Activated effector memory CD4-positive, alpha-beta T cell treated with anti-CD3 and anti-CD28 coated beads, Interleukin-2, amount 50 U/mL, for 16 hours (primary cell): ENCODE results near the gene MAN2C1.
A peak's percentile ranks its signal among the peaks of the same experiment; 100 is the strongest.
"Not testable (repeated sequence)": the region's sequence is repeated elsewhere in the genome, so short reads cannot be mapped to it uniquely, and the experiment has no call there.

Source experiments
- DNase-seq: peaks from one replicate; pipeline ENCODE4 v3.0.0-alpha.2; 2020

The MAN2C1 gene

DNA sequence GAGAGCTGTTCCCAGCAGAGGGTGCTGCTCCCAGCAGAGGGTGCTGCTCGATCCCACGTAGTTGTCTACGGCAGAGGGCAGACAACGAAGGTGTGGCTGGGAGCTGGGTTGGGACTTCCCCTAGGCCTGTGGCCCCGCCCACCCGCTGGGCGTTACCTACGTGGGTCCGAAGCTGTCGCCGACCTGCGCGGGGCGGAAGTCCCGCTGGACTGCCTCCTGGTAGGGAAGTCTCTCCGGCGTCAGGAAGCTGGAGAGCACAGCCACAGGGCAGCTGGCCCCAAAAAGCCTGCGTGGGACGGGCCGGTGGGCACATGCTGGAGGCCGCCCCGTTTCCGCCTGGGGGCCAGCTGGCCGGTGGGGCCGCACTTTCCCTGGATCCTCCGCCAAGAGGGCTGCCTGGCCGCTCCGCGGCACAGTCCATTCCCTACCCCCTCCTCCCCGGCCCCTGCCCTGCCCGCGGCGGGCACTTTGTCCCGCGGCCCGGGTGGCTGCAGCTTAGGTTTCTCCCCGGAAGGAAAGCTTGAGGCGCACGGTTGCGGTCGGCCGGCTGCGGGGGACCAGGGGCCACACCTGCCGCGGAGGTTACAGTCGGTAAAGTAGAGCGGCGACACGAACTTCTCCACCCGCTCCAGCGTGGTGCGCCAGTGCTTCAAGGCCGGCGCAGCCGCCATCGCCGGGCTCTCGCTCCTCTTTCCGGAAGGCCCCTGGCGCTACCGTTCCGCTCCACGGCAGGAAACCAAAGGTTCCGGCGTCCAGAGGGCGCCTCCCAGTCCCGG, at the start of gene MAN2C1:
MAN2C1 (minus strand) TSS at position 695 of the 776 bp plus-strand sequence; CDS start at position 671, 24 bp downstream.
- DNase-seq: peak; percentile 97

DNA sequence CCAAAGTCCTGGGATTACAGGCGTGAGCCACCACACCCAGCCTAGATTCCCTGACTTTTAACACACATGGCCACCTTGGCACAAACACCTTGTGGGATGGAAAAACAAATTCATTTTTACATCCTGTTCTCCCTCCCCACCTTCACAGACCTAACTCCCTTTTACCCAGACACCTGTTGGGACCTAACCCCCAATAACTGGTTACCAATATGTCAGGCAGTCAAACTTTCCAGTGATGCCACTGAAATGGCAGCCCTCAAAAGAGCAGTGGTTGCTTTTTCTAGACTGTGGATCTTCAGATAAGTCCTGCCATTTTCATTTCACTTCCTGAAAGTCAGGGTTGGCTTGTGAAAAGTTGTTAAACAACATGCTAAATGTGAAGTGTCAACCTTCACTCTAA, 48.2 kb upstream of the MAN2C1 start:
- DNase-seq: no peak

DNA sequence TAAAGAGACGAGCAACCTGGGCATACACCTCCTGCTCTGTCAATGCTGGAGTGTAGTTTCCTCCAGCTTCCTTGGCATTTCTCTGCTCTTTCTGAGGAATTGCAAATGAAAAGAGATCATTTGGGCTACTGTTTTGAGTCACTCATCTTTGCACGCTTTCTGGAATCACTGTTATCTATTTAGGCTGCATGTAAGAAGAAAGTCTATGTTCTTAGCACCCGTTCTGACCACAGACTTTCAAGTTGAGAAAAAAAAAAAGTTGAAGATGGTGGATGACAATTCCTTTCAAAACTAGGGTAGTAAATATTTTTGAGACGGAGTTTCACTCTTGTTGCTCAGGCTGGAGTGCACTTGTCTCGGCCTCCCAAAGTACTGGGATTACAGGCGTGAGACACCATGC, 41.8 kb upstream of the MAN2C1 start:
- no peak for DNase-seq

- DNase-seq: no peak
Observed at GRCh38 chr15:75407083-75407482, 38.7 kb upstream of the MAN2C1 start.

GRCh38 chr15:75403892-75404291, 35.5 kb upstream of the MAN2C1 start:
- no peak for DNase-seq

DNA sequence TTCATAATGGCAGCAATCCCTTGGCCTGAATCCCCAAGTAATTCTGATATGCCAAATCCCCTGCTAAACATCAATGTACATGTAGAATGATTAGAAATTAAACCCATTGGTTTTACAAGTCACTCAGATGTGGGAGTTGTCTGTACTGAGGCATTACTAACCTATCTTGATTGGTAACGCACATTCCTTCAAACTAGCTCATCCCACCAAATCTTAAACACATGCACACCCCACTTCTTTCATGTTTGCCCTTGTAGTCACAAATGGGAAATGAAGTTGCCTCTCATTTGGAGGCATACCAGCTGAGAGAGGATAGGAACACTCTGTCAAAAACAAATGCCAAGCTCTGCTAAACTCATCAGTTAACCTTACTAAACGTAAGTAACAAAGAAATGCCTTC, 29.1 kb upstream of the MAN2C1 start:
- DNase-seq: no peak

GRCh38 chr15:75389791-75390382, 21.5 kb upstream of the MAN2C1 start:
- DNase-seq: no peak

DNA sequence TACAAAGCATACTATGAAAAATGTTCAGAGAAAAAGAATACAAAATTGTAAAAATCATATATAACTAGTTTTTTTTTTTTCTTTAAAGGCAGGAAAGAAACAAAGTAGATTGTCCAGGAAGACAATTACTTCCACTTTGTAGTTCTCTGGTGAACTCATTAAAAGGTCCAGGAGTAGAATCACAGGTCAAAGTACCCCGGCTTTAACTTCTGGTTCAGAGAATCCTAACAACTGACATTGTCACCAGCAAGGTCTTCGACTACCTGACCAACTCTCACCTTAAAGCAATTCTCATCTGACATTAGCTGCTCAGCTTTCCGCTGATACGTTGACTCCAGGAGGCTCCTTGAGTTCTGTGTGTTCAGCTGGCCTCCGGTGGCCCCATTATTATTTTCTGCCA, 15.6 kb upstream of the MAN2C1 start:
- not testable (repeated sequence) for DNase-seq

- no peak for DNase-seq
Observed at GRCh38 chr15:75380773-75381172, 12.4 kb upstream of the MAN2C1 start.

GRCh38 chr15:75371901-75372688, 3.7 kb upstream of the MAN2C1 start:
- no peak for DNase-seq

GRCh38 chr15:75371486-75371885, 3.1 kb upstream of the MAN2C1 start:
- DNase-seq: no peak

GRCh38 chr15:75369897-75370581, 1.6 kb upstream of the MAN2C1 start:
- no peak for DNase-seq

- no peak for DNase-seq
Observed at GRCh38 chr15:75368689-75369239, 357 bp upstream of the MAN2C1 start.

GRCh38 chr15:75367406-75367912, 948 bp downstream of the MAN2C1 start:
- no peak for DNase-seq

GRCh38 chr15:75367006-75367405, 1.4 kb downstream of the MAN2C1 start:
- no peak for DNase-seq

DNA sequence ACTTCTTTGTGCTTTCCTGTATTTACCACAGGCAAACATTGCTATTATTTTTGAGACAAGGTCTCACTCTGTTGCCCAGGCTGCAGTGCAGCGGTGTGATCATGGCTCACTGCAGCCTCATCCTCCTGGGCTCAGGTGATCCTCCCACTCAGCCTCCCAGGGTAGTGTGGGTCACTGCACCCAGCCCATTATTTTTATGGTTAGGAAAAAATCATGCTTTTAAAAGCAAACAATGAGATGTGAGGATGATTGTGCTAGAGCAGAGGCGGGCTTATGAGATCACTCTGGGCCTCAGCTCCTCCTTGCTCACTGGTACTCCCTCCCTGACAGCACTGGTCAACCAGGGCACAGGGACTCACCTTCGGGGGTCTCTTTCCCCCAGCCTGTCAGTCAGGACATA, 2.2 kb downstream of the MAN2C1 start:
- no peak for DNase-seq

GRCh38 chr15:75364881-75365280, 3.5 kb downstream of the MAN2C1 start:
- DNase-seq: no peak

DNA sequence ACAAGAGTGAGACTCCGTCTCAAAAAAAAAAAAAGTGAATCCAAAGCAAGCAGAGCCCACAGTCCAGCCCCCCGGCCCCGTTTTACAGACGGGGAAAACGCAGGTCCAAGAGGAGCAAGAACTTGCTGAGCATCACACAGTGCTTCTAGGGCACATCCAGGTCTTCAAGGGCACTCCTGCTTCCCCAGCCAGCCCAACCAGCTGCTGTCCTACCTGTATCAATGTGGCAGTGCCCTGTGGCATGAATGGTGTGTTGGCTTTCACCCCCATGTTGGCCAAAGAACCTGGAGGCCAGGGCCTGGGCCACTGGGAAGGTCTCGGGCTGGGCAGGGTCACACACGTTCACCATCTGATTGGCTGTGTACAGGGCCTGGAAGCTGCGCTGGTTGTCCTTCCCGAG, 4.6 kb downstream of the MAN2C1 start:
- DNase-seq: no peak

GRCh38 chr15:75362642-75363249, 5.7 kb downstream of the MAN2C1 start:
- DNase-seq: no peak

DNA sequence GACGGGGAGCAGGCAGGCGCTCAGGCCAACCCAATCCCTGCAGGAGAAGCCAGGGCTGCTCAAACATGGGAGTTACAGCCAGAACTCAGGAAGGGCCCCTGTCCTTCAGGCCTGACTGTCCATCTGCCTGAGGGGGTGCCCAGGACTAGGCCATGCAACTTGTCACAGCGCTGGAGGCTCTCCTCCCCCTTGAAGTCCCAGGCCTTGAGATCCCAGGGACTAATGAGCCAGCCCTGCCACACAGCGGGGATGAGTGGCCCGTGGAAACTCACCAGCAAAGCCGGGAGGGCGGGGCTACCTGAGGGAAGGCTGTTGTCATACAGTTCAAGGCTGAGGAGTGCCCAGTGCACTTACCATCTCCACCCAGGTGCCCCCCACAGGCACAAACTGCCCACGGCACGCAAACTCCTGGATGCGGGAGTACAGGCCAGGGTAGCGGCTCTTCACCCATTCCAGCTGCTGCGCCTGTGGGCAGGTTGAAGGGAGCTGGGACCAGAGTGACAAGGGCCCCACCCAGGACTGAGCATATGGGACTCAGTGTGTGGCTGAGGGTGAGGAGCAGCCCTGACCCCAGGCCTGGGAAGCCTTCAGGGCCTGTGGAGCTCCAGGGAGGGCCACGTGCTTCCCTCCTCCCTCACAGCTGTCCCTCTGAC, 6.3 kb downstream of the MAN2C1 start:
- no peak for DNase-seq

- no peak for DNase-seq
Observed at GRCh38 chr15:75361361-75361988, 6.9 kb downstream of the MAN2C1 start.
